HG02943 (cell line): Measurements from ENCODE around the gene PRMT3.
A peak's percentile ranks its signal among the peaks of the same experiment; 100 is the strongest.
"Not testable (repeated sequence)": the region's sequence is repeated elsewhere in the genome, so short reads cannot be mapped to it uniquely, and the experiment has no call there.

Experiments used
- ATAC-seq: cut with Tn5 transposase; IDR thresholded peaks from one replicate; pipeline ENCODE4 v1.9.1; 2021; ENCODE audit warnings: mild to moderate bottlenecking, low read depth, moderate library complexity; ENCODE audit not compliant: unreplicated experiment

PRMT3 gene

DNA sequence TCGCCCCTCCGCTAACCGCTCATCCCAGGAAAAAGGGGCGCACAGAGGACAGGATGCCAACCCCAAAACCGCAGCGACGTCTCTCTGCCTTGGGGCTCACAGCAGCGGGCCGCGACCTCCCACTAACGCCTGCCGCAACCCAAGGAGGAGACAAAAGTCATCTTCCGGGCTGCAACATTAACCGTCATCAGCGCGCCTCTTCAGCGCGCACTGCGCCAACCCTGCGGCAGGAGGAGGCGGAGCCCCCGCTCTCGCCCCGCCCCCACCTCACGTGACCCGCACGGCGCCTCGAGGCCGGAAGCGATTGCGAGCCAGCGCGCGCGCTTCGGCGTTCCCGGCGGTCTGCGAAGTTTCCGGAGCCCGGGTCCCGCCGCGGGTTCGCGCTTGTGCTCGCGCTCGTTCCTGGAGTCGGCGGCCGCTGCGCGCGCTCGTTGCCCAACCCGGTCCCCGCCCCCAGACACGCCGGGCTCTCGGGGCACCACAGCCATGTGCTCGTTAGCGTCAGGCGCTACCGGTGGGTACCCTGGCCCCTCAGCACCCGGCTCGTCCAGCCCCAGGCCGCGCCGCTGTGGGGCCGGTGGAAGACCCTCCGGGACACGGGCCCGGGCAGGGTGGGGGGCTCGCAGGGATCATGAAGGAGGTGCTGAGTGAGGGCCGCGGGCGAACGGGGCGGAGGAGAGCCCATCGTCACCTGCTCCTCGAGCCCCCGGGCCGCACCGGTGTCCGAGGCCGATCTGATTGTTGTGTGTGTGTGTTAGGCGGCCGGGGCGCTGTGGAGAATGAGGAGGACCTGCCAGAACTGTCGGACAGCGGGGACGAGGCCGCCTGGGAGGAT is at the start of gene PRMT3:
PRMT3 (plus strand) TSS at position 456 of the 835 bp plus-strand sequence; CDS start at position 487, 31 bp downstream.
- peak; percentile 79 for ATAC-seq

DNA sequence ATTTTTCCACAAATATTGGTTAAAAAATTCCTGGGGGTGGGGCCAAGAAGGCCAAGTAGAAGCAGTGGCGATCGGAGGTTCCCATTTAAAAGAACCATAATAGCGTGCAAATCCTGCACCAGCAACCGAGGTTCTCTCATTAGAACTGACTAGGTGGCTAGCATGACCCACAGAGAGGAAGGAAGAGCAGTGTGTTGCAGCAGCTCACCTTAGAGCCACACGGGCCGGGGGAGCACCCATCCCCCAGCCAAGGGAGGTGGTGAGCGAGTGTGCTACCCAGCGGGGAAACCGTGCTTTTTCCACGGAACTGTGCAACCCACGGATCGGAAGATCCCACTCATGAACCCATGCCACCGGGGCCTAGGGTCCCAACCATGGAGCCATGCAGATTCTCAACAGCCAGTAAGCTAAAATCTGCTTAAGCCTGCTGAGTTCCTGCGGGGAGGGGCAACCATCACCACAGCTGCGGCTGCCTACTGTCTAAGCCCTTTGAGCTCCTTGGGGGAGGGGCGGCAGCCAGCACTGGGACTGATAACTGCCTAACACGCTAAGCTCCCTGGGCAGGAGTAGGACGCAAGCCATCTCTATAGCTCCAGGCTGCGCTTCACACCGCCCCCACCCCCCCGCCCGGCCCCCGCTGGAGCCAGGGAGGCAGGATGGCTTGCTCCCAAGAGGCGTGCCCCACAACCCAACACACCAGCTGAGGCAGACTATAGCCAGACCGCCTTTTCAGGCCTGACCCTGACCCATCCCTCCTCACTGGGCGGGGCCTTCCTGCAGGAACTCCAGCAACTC is 45.0 kb upstream of the PRMT3 start:
- ATAC-seq, result no peak

DNA sequence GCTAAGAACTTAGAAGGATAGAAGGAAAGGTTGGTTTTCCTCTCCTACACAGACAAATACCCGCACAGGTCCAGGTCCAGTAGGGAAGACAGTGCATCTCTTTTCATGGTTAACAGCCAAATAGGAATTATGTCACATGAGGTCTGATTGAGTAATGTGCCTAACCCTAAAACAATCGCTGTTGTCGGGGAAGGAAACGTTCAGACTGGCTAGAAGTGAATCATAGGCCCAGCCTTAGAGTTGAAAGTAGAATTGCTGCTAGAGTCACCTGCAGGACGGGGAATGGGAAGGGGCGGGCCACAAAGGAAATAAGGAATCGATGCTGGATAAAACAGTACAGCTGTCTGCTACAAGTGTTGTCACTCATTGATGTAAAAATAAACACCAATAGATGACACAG is 36.4 kb upstream of the PRMT3 start:
- no peak for ATAC-seq

DNA sequence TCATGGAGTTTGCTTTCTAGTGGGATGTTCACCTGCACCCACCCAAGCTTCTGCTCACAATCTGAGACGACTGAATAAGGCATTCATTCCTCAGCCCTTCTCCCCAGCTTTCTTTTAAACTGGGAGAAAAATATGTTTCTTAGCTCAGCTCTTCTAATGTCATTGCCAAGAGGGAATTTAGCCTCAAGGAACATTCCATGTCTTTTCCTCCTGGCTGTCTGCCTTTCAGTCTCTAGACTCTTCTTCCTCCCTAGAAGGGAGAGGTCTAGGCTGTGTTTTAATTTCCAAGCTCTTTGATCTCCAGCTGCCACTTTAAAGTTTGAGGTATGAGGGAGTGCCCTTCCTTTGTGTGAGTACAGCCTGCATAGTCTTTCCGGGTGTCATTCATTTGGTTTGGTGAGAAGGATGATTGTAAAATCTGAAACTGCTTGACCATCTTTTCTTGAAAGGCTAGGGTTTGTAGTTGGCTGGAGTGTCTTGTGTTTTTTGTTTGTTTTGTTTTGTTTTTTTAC is 35.7 kb upstream of the PRMT3 start:
- ATAC-seq, result no peak

DNA sequence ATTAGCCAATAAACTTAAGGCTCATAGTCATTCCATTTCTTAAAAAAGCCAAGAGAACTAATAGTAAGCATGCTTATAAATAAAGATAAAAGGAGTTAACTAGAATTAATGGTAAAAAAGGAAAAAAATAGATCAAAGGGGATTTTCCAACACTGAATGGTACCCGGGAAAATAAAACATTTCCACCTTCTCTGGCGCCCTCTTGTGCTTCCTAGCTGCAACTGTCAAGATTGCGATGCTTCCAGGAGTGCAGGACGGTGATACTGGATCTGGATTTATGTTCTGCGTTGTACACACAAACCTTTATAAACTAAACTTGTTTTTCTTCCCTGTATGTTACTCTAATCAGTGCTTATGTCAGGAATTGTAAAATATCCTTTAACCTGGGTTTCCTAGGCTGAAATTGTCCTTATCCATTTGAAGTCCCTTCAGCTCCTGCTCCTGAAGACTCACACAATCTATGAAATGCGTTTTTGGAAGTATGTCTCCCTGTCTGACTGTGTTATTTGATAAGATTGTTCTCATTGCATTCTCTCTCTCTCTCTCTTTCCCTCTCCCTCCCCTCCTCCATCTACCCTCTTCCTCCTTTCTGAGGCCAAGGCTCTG is 33.6 kb upstream of the PRMT3 start:
- no peak for ATAC-seq

DNA sequence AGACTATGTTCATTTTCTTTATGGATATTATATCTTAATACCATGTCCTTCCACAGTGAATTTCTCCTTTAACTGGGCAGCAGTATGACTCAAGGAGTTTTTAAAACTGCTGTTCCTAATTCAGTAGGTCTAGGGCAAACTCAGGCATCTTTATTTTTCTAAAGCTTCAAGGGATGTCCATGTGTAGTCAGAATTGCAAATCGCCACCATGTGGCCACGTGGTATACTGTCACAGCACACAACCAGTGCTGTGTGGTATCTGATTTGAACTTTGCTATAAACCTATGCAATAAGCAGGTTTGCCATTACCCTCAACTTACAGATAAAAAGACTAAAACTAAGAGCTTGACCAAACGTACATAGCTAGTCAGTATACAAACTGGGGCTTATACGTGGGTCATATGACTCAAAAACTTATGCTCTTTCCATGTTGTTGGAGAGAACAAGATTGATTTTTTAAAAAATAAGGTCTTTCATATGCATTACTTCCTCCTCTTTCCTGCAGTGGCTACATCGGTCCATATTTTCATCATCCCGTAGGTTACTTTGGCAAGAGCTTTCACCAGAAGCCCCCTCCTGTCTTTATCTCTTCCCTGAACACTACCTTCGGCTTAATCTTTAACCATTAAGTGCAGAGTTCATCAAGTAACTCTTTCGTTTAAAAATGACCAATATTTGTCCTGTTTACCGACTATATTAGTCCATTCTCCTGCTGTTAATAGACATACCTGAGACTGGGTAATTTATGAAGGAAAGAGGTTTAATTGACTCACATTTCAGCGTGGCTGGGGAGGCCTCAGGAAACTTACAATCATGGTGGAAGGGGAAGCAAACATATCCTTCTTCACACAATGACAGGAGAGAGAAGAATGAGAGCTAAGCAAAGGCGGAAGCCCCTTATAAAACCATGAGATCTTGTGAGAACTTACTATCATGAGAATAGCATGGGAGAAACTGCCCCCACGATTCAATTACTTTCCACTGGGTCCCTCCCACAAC is 32.0 kb upstream of the PRMT3 start:
- peak; percentile 83 for ATAC-seq

DNA sequence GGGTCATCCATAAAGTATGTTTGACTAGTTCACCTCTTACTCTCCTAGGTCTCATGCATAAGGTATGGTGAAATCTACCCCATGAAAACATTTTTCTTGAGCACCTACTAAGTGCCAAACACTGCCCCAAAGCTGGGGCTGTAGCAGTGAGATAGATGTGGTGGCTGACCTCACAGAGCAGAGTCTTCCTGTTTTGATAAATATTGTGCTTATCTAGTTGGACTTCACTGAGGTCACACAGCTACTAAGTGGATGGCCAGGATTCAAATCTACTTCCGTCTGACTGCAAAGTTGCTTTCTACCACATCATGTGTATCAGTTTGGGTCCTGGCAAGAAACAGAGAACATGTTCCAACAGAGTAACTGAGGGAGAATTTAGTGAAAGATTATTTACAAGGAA is 30.4 kb upstream of the PRMT3 start:
- ATAC-seq, result no peak

DNA sequence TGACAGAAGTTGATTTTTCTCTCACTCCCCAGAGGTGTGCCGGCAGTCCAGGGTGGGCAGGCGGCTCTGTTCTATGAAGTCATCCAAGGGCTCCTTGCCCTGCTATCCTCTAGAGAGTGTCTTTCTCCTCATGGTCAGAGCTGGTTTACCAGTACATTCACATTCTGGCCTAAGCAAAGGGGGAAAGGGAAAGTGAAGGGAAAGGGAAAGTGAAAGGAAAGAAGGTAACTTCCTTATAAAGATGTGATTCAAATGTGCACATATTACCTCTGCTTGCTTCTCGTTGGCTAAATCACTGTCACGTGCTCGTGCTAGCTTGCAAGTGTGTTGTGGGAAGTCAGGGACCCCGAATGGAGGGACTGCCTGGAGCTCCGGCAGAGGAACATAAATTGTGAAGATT is 26.9 kb upstream of the PRMT3 start:
- no peak for ATAC-seq

DNA sequence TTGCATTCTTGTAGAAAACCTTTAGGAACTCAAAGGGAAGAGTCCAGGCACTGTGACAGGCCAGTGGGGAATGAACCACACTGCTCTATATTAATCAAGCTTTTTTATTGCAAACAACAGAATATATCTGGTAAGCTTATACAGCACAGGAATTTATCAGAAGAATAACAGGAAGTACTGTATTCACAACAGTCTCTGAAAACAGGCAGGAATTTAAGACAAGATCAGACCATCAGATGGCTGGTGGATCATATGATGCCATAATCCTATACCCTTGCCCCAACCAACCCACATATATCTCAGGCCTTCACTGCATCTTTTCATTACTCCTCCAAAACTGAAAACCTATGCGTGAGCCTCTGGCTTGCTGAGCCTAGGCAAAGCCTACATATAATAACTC is 25.0 kb upstream of the PRMT3 start:
- ATAC-seq, result no peak

DNA sequence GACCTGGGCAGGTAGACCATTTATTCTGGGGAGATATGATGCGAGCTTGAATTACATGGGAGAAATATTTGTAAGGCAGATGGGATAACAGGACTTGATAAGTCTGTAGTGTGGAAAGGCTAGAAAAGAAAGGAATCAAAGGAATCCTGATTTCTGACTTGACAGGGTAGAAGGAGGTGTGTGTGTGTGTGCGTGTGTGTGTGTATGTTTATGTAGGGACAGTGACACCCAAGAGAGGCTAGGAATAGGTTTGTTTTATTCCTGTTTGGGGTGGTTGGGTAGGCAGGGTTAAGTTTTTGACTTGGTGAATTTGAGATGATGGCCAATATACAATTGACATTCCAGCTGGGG is 24.4 kb upstream of the PRMT3 start:
- ATAC-seq, result peak; percentile 2

DNA sequence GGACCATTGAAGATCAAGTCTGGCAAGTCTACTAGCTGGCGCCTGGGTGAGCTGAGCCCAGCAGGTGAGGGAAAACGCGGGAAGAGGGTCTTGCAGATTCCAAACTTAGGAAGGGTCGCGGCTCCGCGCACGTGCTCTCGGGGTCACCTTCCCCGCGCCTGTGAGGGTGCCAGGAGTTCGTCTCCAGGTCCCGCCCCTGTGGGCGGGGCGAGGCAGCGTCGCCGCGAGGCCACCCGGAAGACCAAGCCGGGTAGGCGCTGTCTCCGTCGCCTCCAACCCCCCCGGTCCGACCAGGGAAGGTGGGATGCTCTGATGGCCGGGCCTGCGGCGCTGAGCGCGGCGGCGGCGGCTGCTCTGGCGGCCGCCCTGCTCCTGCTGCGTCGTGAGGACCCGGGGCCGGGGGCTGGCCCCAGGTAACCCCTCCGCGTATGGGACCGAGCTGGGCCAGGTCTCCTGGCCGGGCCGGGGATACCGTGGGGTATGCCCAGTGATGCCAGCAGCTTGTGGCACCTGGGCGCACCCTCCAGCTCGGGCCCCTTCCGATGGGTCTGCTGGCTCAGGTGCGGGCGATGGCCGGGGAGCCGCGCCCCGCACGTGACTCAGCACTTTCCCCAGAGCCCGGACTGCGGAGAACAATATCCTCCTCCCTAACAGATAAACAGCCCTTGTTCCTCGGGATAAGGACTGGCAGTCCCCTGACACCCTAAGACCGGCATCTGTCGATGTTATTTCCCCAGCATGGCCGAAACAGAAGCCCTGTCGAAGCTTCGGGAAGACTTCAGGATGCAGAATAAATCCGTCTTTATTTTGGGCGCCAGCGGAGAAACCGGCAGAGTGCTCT is 23.8 kb upstream of the PRMT3 start, which contains the start of gene HTATIP2:
HTATIP2 (plus strand) TSS at position 215 of the 841 bp plus-strand sequence; CDS start at position 739, 524 bp downstream.
- ATAC-seq, result peak; percentile 92

DNA sequence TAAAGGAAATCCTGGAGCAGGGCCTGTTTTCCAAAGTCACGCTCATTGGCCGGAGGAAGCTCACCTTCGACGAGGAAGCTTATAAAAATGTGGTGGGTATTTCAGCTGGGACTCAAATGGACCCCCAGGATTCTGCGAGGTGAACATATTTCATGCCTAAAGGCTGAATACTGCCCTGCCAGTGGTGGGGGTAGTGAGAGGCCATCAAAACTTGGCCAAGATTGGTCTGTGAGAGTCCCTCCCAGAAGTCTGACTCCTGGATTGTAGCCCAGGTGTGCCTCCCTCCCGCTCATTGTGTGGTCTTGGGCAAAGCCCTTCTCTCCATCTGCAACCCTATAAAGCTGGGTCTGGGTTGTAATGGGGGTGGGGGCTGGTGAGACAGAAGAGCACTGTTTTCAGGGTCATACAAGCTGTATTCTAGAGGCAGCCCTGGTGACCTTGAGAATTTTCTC is 23.1 kb upstream of the PRMT3 start:
- peak; percentile 15 for ATAC-seq

DNA sequence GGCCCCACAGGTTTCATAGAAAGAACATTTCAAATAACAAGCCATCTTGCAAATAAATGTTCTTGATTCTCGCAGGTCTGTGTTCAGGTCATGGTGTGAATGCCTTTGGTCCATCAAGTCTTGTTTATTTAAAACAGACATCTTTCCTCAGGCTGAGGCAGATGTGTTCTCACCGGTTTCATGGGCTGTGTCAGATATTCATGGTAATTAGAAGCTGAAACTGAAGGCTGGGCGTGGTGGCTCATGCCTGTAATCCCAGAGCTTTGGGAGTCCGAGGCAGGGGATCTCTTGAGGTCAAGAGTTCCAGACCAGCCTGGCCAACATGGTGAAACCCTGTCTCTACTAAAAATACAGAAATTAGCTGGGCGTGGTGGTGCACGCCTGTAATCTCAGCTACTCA is 22.1 kb upstream of the PRMT3 start:
- ATAC-seq, result not testable (repeated sequence)

DNA sequence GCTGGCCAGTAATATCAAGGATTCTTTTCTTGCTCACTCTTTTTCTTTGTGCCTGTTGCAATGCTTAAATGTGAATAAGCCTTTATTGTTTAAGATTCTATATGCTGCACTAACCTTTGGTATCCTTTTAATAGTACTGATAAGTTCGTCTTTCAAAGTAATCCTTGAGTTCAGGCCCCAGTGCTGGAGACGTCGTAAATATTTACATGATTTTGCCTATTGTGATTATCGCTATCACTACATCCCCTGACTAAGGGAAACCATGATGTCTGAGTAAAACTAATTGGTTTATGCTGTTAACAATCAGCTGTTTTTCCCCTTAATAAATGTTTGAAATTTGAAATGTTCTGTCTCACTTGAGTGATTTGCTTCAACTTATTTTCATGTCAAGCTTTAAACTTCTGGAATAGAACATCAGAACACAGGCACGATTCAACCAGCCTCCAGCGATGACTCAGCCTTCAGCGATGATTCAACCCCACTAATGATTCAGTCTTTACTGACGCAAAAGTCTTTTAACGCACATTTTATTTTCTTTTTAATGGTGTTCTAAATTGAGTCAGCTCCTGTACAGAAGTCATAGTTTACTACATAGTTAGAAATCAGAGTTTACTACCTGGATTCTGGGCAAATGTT is 20.1 kb upstream of the PRMT3 start:
- no peak for ATAC-seq

DNA sequence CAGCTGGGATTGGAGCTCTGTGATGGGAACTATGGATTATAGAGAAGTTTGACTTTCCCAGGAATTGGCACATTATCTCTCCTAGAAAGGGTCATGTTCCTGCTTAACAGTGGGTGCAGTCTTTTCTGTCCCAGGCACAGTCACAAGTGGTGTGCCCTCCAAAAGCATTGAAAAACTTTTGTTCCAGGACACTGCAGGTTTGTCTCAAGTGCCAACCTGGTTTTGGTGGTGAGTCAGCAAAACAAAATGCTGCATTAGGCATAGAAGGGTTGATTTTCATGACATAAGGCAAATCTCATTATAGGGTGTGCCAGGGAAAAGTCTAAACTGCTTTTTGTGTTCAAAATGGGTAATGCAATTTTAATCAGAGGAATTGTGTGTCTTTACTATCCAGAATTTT is 19.1 kb upstream of the PRMT3 start:
- ATAC-seq, result no peak

DNA sequence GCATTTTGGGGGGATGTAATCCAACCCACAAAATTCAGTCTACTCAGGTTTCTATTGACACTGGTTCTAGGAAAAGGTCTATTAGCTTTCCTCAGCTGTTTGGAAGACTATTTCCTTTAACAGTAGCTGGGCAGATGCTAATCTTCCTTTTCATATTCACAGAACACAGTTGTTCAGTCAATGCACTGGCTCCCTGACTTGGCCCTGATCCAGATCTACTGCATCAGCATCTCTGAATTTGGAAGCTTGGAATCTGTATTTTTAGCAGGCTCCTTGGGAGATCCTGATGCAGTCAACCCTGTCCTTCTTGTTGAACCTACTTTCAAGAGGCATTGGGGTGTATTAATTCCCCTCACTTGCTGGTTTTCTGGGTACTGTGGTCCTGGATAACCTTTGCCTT is 17.7 kb upstream of the PRMT3 start:
- no peak for ATAC-seq

DNA sequence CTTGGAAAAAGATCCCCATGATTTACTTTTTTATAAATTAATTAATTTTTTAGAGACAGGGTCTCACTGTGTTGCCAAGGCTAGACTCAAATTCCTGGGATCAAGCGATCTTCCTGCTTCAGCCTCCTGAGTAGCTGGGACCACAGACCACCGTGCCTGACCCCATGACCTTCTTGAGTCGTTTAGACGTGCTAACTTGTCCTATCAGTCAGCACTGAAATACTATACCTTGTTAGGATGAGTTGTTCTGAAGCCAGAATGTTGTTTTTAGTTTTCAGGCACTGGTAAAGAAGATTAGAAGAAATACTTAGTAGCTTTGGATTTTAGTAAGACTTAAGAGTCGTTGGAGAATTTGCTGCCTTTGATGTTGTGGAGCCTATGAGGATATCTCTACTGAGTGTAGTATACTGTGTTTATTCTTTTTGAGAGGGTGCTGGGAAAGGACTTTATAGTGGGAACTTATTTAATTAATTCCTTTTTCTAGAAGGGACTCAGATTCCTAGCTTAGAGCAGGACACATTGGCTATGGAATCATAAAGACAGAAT is 15.4 kb upstream of the PRMT3 start:
- no peak for ATAC-seq

DNA sequence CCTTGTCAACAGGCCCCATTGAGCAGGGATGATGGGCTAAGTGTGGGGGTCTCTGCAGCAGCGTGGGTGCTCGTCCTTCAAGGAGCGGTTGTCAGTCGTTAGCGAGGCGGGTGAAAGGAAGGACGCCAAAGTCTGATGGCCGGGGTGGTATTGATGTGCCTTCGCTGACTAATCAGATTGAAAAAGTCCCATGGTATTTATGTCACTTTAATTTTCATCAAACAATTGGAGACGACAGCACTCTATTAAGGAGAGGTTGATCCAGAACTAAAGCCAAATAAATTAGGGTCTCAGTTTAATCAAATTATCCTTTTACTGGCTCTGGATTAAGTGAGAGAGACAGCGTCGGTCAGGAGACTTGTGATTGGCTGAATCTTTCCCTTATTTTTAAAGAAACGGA is 14.4 kb upstream of the PRMT3 start:
- no peak for ATAC-seq
